ENCODE results near the gene NDUFS8. TPM values are rescaled to one million over a fixed set of nuclear protein-coding genes. Genes with fewer than 3 reads are reported as not detected.

The NDUFS8 gene
- total RNA-seq, 1 experiment from 2014 or later = 576 TPM

- POLR2A ChIA-PET (ENCODE audit: unreplicated experiment) = no interaction called here
- H3K36me3 ChIP-seq (ENCODE audit: low read depth, low read length) = peaks cover 30% of the 10 kb centered on the region
- H3K27ac ChIP-seq (ENCODE audit: low read length) = no peak overlapping the region
- no peak overlapping the region for H3K4me3 ChIP-seq (ENCODE audit: low read length)
- no peaks in the 10 kb centered on the region for H3K79me2 ChIP-seq (ENCODE audit: low read length)
- ATAC-seq (no peak), DNase-seq (no peak)
- no peaks in the 10 kb centered on the region for H3K4me1 ChIP-seq (ENCODE audit: insufficient read depth, low read length)
- BruUV-seq (replicated peaks) = no TSS peak
- H2AFZ ChIP-seq (ENCODE audit: low read length) = no peak overlapping the region
- CTCF ChIA-PET = no interaction called here
- intact Hi-C loops (cut with micrococcal nuclease) = no loop called here
- H3K9me2 ChIP-seq (replicated peaks; ENCODE audit: low read length) = no peaks in the 10 kb centered on the region
- H3K9me3 ChIP-seq (ENCODE audit: low read length) = no peaks in the 10 kb centered on the region
- no peak overlapping the region for H3K9ac ChIP-seq (ENCODE audit: low read length)
- no peak for TF ChIP-seq EZH2phosphoT487 (IDR thresholded peaks at IDR 0.05; ENCODE audit: borderline replicate concordance, low read length)
- no peak for TF ChIP-seq CTCF (conservative IDR thresholded peaks at IDR 0.05; ENCODE audit: low read depth, low read length)
- no peaks in the 10 kb centered on the region for H4K20me1 ChIP-seq (ENCODE audit: low read length)
- no peaks in the 10 kb centered on the region for H3F3A ChIP-seq (ENCODE audit: low read length, unreplicated experiment)
- no peak overlapping the region for H3K4me2 ChIP-seq (ENCODE audit: low read length)
- no peaks in the 10 kb centered on the region for H3K27me3 ChIP-seq (ENCODE audit: low read length)
These were observed 26.1 kb downstream of the NDUFS8 start for GRCh38 chr11:68056317-68057285.

- H2AFZ ChIP-seq (ENCODE audit: low read length) = no peak overlapping the region
- BruUV-seq (replicated peaks) = no TSS peak
- intact Hi-C loops (cut with micrococcal nuclease) = no loop called here
- TF ChIP-seq EZH2phosphoT487 (IDR thresholded peaks at IDR 0.05; ENCODE audit: borderline replicate concordance, low read length) = no peak
- no peak for TF ChIP-seq EZH2 (IDR thresholded peaks at IDR 0.05; ENCODE audit: low read length, unreplicated experiment)
- no peak for TF ChIP-seq CTCF (conservative IDR thresholded peaks at IDR 0.05; ENCODE audit: low read depth, low read length)
- H3K9me2 ChIP-seq (replicated peaks; ENCODE audit: low read length) = no peaks in the 10 kb centered on the region
- DNase-seq (no peak), ATAC-seq (no peak)
- no peak overlapping the region for H3K4me3 ChIP-seq (ENCODE audit: low read length)
- H3K9me3 ChIP-seq (ENCODE audit: low read length) = no peaks in the 10 kb centered on the region
- CTCF ChIA-PET = no interaction called here
- H3K27ac ChIP-seq (ENCODE audit: low read length) = no peak overlapping the region
- no peaks in the 10 kb centered on the region for H3F3A ChIP-seq (ENCODE audit: low read length, unreplicated experiment)
- no peaks in the 10 kb centered on the region for H4K20me1 ChIP-seq (ENCODE audit: low read length)
- no peaks in the 10 kb centered on the region for H3K4me1 ChIP-seq (ENCODE audit: insufficient read depth, low read length)
- POLR2A ChIA-PET (ENCODE audit: unreplicated experiment) = no interaction called here
- H3K4me2 ChIP-seq (ENCODE audit: low read length) = no peak overlapping the region
- no peak overlapping the region for H3K9ac ChIP-seq (ENCODE audit: low read length)
- H3K79me2 ChIP-seq (ENCODE audit: low read length) = no peaks in the 10 kb centered on the region
- H3K27me3 ChIP-seq (ENCODE audit: low read length) = no peaks in the 10 kb centered on the region
- peaks cover 42% of the 10 kb centered on the region for H3K36me3 ChIP-seq (ENCODE audit: low read depth, low read length)
These were observed 27.3 kb downstream of the NDUFS8 start for GRCh38 chr11:68057807-68058206.

DNA sequence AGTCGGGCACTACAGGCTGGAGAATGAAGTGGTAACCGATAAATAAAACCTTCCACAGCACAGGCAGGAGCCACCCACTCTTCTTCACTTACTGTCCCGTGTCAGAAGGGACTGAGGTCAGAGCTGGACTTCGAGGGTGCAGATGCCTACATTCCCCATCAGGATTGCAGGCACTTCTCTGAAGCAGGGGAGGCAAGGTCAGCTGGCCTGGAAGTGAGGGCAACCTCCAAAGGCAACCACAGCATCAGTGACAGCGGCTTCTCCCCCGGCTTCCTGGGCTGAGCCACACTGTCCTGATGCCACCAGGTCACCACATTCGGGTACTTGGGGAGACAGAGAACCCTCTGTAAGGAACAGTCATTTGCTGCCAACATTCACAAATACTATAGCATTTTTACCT, 31.0 kb downstream of the NDUFS8 start:
- ATAC-seq (no peak), DNase-seq (no peak)
- Histone ChIP-seq H2AFZ (ENCODE audit: low read length) (no peak overlapping the region), H3K9ac (ENCODE audit: low read length) (no peak overlapping the region), H3K9me2 (replicated peaks; ENCODE audit: low read length) (no peaks in the 10 kb centered on the region), H3K4me3 (ENCODE audit: low read length) (no peak overlapping the region), H3K9me3 (ENCODE audit: low read length) (no peaks in the 10 kb centered on the region), H3K4me2 (ENCODE audit: low read length) (no peak overlapping the region), H3F3A (ENCODE audit: low read length, unreplicated experiment) (no peaks in the 10 kb centered on the region), H4K20me1 (ENCODE audit: low read length) (no peaks in the 10 kb centered on the region), H3K79me2 (ENCODE audit: low read length) (no peaks in the 10 kb centered on the region), H3K27ac (ENCODE audit: low read length) (no peak overlapping the region), H3K4me1 (ENCODE audit: insufficient read depth, low read length) (no peaks in the 10 kb centered on the region), H3K27me3 (ENCODE audit: low read length) (no peaks in the 10 kb centered on the region), H3K36me3 (ENCODE audit: low read depth, low read length) (peaks cover 69% of the 10 kb centered on the region)
- BruUV-seq (replicated peaks) = no TSS peak
- no peak for TF ChIP-seq EZH2phosphoT487 (IDR thresholded peaks at IDR 0.05; ENCODE audit: borderline replicate concordance, low read length)
- TF ChIP-seq CTCF (conservative IDR thresholded peaks at IDR 0.05; ENCODE audit: low read depth, low read length) = no peak
- TF ChIP-seq EZH2 (IDR thresholded peaks at IDR 0.05; ENCODE audit: low read length, unreplicated experiment) = no peak
- CTCF ChIA-PET = no interaction called here
- intact Hi-C loops (cut with micrococcal nuclease) = no loop called here
- POLR2A ChIA-PET (ENCODE audit: unreplicated experiment) = no interaction called here

Measured in PC-3 (cell line).